Smooth muscle cell (in vitro differentiated cells): ENCODE measurements around the gene USP7. TPM values are rescaled to one million over a fixed set of nuclear protein-coding genes. Genes with fewer than 3 reads are reported as not detected.

Experiments used
- DNase-seq: peaks from one replicate; lab custom pipeline; 2025; ENCODE audit not compliant: unreplicated experiment; lab: John Stamatoyannopoulos, UW
- H2AFZ ChIP-seq: fragments of 200-600 bp; sonication (generic); 2 replicates; pipeline ENCODE4 v1.6.0; 2016; ENCODE audit warnings: antibody characterized with exemption, low read depth, mild to moderate bottlenecking
- H3F3A ChIP-seq: fragments of 200-600 bp; sonication (generic); 2 replicates; pipeline ENCODE4 v1.6.0; 2017; ENCODE audit warnings: antibody characterized with exemption, low read depth
- H3K27ac ChIP-seq: fragments of 200-600 bp; sonication (generic); 2 replicates; pipeline ENCODE4 v1.5.1; 2016; ENCODE audit warnings: low read depth, mild to moderate bottlenecking
- H3K27me3 ChIP-seq: fragments of 200-600 bp; sonication (generic); 2 replicates; pipeline ENCODE4 v1.6.1; 2016; ENCODE audit warnings: low read depth, mild to moderate bottlenecking
- H3K36me3 ChIP-seq: fragments of 200-600 bp; sonication (generic); 2 replicates; pipeline ENCODE4 v1.5.1; 2016; ENCODE audit warnings: low read depth
- H3K4me1 ChIP-seq: fragments of 200-600 bp; sonication (generic); 2 replicates; pipeline ENCODE4 v1.5.1; 2016; ENCODE audit warnings: low read depth
- H3K4me2 ChIP-seq: fragments of 200-600 bp; sonication (generic); 2 replicates; pipeline ENCODE4 v1.6.0; 2016; ENCODE audit warnings: mild to moderate bottlenecking
- H3K4me3 ChIP-seq: fragments of 200-600 bp; sonication (generic); 2 replicates; pipeline ENCODE4 v1.5.1; 2016; ENCODE audit warnings: mild to moderate bottlenecking
- H3K79me2 ChIP-seq: fragments of 200-600 bp; sonication (generic); 2 replicates; pipeline ENCODE4 v1.6.0; 2016; ENCODE audit warnings: low read depth, mild to moderate bottlenecking
- H3K9ac ChIP-seq: fragments of 200-600 bp; sonication (generic); 2 replicates; pipeline ENCODE4 v1.6.0; 2016; ENCODE audit warnings: low read depth
- H3K9me3 ChIP-seq: fragments of 200-600 bp; sonication (generic); replicated peaks from 2 replicates; pipeline ENCODE4 v1.5.1; 2016; ENCODE audit warnings: low read depth
- H4K20me1 ChIP-seq: fragments of 200-600 bp; sonication (generic); 2 replicates; pipeline ENCODE4 v1.6.0; 2016; ENCODE audit warnings: low read depth
- CTCF ChIP-seq: fragments of 200-600 bp; sonication (generic); IDR thresholded peaks from 2 replicates; pipeline ENCODE4 v1.5.1; 2017; ENCODE audit warnings: borderline replicate concordance, mild to moderate bottlenecking, antibody characterized with exemption; ENCODE audit not compliant: insufficient read depth, poor library complexity, severe bottlenecking
- WGBS: methylation state at CpG from one replicate; pipeline ENCODE4 v1.1.7; 2016; ENCODE audit warnings: low lambda C conversion rate; 5-methylcytosine and 5-hydroxymethylcytosine counted together
- polyA plus RNA-seq: library from polyadenylated mRNA; unstranded; fragments of >200 nt; fragmentation: Nextera tagmentation; extraction: Ambion mirVana; gene quantifications from 2 replicates; pipeline ENCODE4 v1.2.1, GENCODE V29; 2016
- total RNA-seq: library from RNA; depleted of rRNA; stranded (reverse); fragments of >200 nt; gene quantifications from 2 replicates; pipeline ENCODE4 v1.2.3, GENCODE V29; 2014

USP7 gene
- total and polyA plus RNA-seq, 2 experiments from 2014 or later: 50.7 to 52.1 TPM

GRCh38 chr16:8903004-8903403 is 60.7 kb downstream of the USP7 start:
- DNase-seq: no peak
- Histone ChIP-seq H3K4me3 (no peak overlapping the region), H3K9ac (no peak overlapping the region), H3K27ac (no peak overlapping the region), H4K20me1 (peaks cover 65% of the 10 kb centered on the region), H2AFZ (no peak overlapping the region), H3K36me3 (peaks cover 32% of the 10 kb centered on the region), H3F3A (peaks cover 4% of the 10 kb centered on the region), H3K4me1 (no peaks in the 10 kb centered on the region), H3K9me3 (no peaks in the 10 kb centered on the region), H3K4me2 (no peak overlapping the region), H3K79me2 (no peaks in the 10 kb centered on the region), H3K27me3 (no peaks in the 10 kb centered on the region)
- TF ChIP-seq CTCF: no peak
- WGBS: 95% methylated on average over 9 of the region's 9 CpGs

GRCh38 chr16:8901320-8901861 is 62.3 kb downstream of the USP7 start:
- WGBS: 94% methylated on average over 13 of the region's 13 CpGs
- DNase-seq: no peak

GRCh38 chr16:8900343-8900742 is 63.4 kb downstream of the USP7 start:
- no peak overlapping the region for H3K4me2 ChIP-seq
- no peak overlapping the region for H3K9ac ChIP-seq
- peaks cover 38% of the 10 kb centered on the region for H3K36me3 ChIP-seq
- 90% methylated on average over 5 of the region's 5 CpGs for WGBS
- no peak for TF ChIP-seq CTCF
- H3K4me3 ChIP-seq: no peak overlapping the region
- no peak overlapping the region for H2AFZ ChIP-seq
- no peaks in the 10 kb centered on the region for H3K27me3 ChIP-seq
- H3K4me1 ChIP-seq: no peaks in the 10 kb centered on the region
- H3K79me2 ChIP-seq: no peaks in the 10 kb centered on the region
- no peaks in the 10 kb centered on the region for H3K9me3 ChIP-seq
- no peak overlapping the region for H3K27ac ChIP-seq
- DNase-seq: no peak
- peaks cover 4% of the 10 kb centered on the region for H3F3A ChIP-seq
- H4K20me1 ChIP-seq: peaks cover 56% of the 10 kb centered on the region

More at GRCh38 chr16:8901320-8901861, 62.3 kb downstream of the USP7 start:
- peaks cover 4% of the 10 kb centered on the region for H3F3A ChIP-seq
- H3K79me2 ChIP-seq: no peaks in the 10 kb centered on the region
- H4K20me1 ChIP-seq: peaks cover 63% of the 10 kb centered on the region
- peaks cover 45% of the 10 kb centered on the region for H3K36me3 ChIP-seq
- no peak overlapping the region for H2AFZ ChIP-seq
- H3K4me1 ChIP-seq: no peaks in the 10 kb centered on the region
- no peak overlapping the region for H3K9ac ChIP-seq
- H3K27ac ChIP-seq: no peak overlapping the region
- no peak overlapping the region for H3K4me2 ChIP-seq
- H3K4me3 ChIP-seq: no peak overlapping the region
- H3K9me3 ChIP-seq: no peaks in the 10 kb centered on the region
- no peak for TF ChIP-seq CTCF
- H3K27me3 ChIP-seq: no peaks in the 10 kb centered on the region

- no peak for DNase-seq
Observed at GRCh38 chr16:8899709-8900317, 63.9 kb downstream of the USP7 start.

More at GRCh38 chr16:8899709-8900317, 63.9 kb downstream of the USP7 start:
- H3K9me3 ChIP-seq: no peaks in the 10 kb centered on the region
- H3K36me3 ChIP-seq: peaks cover 42% of the 10 kb centered on the region
- no peak overlapping the region for H3K4me3 ChIP-seq
- no peak overlapping the region for H2AFZ ChIP-seq
- no peaks in the 10 kb centered on the region for H3K27me3 ChIP-seq
- H3K4me2 ChIP-seq: no peak overlapping the region
- H3K9ac ChIP-seq: no peak overlapping the region
- H3K4me1 ChIP-seq: no peaks in the 10 kb centered on the region
- no peak for TF ChIP-seq CTCF
- 98% methylated on average over 9 of the region's 9 CpGs for WGBS
- H3F3A ChIP-seq: peaks cover 4% of the 10 kb centered on the region
- H4K20me1 ChIP-seq: peaks cover 53% of the 10 kb centered on the region
- no peak overlapping the region for H3K27ac ChIP-seq
- H3K79me2 ChIP-seq: no peaks in the 10 kb centered on the region
